GM10248 (cell line): ENCODE data around the gene CALHM3.

Experiments
- CTCF ChIA-PET: fragments of 300-600 bp; sonication (Branson Sonifier 250); formaldehyde crosslinking; extraction: SDS; loops from one replicate; lab custom pipeline; 2021; ENCODE audit warnings: antibody characterized with exemption; lab: Yijun Ruan, JAX
- POLR2A ChIA-PET: fragments of 350-650 bp; sonication (Branson Sonifier 250); formaldehyde crosslinking; extraction: SDS; loops from one replicate; lab custom pipeline; 2020; ENCODE audit warnings: antibody characterized with exemption; lab: Yijun Ruan, JAX
- DNase-seq: peaks from one replicate; pipeline ENCODE4 v3.0.0; 2012; ENCODE audit errors: extremely low spot score
- TF ChIP-seq, protein P1 (sequence below): IDR thresholded peaks from 2 replicates; pipeline ENCODE4 v1.5.1; 2012; ENCODE audit warnings: mild to moderate bottlenecking, low read depth; ENCODE audit errors: extremely low read depth, missing control alignments, control extremely low read depth

Gene CALHM3

DNA sequence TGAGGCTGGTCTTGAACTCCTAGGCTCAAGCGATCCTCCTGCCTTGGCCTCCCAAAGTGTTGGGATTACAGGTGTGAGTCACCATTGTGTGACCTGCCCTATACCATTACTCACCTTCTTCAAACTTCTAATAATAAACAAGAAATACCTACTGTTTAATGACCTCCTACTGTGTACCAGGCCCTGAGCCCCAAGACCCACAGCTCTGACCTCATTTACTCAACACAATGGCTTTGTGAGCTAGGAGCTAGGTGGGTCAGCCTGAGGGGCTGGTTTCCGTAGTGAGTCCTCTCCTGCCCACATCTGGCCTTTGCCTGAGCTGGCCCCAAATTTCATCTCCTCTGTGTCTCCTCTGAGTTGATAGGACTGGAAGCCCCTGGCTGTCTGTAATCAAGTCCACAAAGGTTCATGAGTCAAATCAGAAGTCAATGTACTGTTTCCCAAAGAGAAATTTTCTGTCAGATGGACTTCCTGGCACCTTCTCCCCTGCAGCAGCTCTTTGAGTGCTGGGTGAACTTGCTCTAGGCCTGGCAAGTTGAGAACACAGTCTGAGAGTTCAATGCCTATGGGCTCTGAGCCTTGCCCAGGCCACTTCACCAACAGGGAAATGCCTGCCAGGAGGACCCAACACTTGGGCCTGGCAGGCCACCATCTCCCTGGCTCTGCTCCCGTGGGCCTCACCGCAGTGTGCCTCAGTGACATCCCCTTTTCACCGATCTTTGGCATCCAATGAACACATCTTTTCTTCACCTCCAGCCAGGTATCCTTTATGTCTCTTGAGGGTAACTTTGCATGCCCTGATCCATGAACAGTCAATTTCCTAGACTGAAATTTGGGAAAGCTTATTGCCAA, 38.4 kb upstream of the CALHM3 start:
- TF ChIP-seq, protein P1, sequence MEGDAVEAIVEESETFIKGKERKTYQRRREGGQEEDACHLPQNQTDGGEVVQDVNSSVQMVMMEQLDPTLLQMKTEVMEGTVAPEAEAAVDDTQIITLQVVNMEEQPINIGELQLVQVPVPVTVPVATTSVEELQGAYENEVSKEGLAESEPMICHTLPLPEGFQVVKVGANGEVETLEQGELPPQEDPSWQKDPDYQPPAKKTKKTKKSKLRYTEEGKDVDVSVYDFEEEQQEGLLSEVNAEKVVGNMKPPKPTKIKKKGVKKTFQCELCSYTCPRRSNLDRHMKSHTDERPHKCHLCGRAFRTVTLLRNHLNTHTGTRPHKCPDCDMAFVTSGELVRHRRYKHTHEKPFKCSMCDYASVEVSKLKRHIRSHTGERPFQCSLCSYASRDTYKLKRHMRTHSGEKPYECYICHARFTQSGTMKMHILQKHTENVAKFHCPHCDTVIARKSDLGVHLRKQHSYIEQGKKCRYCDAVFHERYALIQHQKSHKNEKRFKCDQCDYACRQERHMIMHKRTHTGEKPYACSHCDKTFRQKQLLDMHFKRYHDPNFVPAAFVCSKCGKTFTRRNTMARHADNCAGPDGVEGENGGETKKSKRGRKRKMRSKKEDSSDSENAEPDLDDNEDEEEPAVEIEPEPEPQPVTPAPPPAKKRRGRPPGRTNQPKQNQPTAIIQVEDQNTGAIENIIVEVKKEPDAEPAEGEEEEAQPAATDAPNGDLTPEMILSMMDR: no peak
- CTCF ChIA-PET: interaction anchor here (1.5 kb wide), 1 partner anchor 47 kb away, joined by 6 read pairs; no protein-coding TSS in a partner anchor
- POLR2A ChIA-PET: no interaction called here
- DNase-seq: peak; percentile 23

DNA sequence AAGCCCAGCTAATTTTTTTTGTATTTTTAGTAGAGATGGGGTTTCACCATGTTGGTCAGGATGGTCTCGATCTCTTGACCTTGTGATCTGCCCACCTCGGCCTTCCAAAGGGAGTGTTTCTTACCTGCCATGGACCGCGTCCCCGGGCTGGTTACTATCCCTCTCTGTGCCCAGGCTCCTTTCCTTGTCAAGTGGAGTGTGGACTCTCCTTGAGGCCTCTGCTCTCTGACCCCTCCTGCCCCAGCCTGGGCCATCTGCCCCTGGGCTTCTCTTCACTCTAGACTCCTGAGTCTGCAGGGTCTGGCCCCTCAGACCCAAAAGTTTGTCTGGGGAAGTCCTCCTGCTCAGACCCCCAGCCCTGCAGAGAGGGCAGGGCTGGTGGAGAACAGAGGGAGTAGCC, 35.2 kb upstream of the CALHM3 start:
- TF ChIP-seq, protein P1: no peak
- ChIA-PET CTCF (interaction anchor here (1.5 kb wide), 1 partner anchor 11 kb away, joined by 3 read pairs; no protein-coding TSS in a partner anchor), POLR2A (no interaction called here)
- peak; percentile 13 for DNase-seq

DNA sequence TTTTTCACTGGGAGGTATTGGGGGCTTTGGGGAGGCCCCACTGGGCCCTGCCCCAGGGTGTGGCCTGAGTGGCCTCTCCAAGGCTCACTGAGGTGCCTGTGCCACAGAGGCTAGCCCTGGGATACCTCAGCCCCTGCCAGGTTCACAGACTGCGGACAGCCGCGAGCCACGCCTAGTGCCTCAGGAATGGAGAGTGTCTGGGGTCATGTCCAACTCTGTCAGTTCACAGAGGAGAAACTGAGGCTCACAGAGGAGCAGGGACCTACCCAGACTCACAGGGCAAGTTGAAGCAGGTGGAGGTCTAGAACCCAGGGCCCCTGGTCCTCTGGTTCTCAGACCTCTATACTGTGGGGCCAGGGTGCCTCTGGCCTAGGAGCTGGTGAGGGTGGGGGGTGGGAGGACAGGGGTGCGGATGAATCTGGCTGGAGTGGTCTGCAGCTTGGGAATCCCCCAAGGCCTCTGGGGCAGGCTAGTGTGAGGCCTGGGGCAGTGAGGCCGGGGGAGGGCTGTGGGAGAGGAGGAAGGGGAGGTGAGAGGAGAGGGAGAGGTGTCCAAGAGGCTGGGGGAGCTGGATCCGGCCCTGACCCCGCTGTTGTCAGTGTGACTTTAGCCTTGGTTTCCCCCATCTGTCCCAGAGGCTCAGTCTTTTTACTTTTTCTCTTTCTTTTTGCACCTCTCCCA, 34.5 kb upstream of the CALHM3 start:
- TF ChIP-seq, protein P1: no peak
- DNase-seq: peak; percentile 8
- POLR2A ChIA-PET: no interaction called here
- CTCF ChIA-PET: interaction anchor here (0.8 to 1.7 kb wide), 2 partner anchors 32 to 34 kb away, joined by 3 read pairs; no protein-coding TSS in a partner anchor

DNA sequence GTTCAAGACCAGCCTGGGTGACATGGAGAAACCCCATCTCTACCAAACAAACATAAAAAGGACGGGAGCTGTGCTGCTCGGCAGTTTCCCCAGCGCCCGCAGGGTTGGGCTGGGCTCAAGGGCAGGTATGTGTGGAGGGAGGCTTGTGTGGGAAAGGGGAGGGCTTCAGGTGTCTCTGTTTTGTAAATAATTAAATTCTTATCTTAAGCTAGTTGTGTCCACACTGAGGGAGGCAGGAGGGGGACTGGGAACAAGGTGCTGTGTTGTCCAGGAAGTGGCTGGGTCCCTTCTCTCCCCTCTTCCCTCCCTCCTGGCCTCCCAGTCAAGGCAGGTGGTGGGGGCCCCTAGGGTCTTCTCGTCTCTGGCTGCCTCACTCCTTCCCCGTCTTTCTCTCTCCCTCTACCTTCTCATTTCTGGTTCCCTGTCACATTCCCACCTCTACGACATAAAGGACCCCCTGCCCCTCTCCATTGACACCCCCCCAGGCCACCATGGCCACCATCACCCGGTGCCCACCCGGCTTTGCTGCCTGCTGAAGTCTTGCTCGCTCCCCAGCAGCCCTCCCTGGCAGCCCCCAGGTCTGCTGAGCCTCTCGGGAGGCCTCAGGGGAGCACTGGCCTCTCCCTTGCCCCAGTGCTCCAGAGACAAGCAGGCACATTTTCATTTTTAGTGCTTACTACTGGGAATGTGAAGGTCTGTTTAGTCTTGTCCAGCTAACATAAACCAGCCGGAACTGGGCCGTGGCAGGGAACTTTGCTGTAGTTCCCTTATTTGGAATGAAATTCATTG, 33.7 kb upstream of the CALHM3 start:
- DNase-seq: peak; percentile 4
- CTCF ChIA-PET: interaction anchor here (0.8 to 1.7 kb wide), 2 partner anchors 32 to 34 kb away, joined by 3 read pairs; no protein-coding TSS in a partner anchor
- TF ChIP-seq, protein P1: no peak
- POLR2A ChIA-PET: no interaction called here

DNA sequence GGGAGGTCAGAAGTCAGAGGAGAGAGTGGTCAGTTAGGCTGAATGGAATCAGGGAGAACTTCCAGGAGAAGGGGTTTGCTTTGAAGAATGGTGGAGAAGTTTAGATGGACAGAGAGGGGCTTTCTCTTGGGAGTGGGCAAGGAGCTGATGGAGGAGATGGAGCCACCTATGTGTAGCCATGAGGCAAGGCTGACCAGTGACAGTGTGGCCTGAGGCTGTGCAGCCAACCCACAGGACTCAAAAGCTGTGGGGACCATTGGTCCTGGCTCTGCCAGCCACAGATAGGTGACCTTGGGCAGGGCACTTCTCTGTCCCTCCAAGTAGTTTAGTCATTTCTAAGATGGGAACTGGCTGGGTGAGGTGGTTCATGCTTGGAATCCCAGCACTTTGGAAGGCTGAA, 33.1 kb upstream of the CALHM3 start:
- DNase-seq: peak; percentile 6
- TF ChIP-seq, protein P1: no peak
- POLR2A ChIA-PET: no interaction called here
- CTCF ChIA-PET: interaction anchor here (1.5 to 1.7 kb wide), 2 partner anchors 31 to 36 kb away, joined by 3 to 5 read pairs; no protein-coding TSS in a partner anchor
